Smooth muscle cell (in vitro differentiated cells): ENCODE results near the gene C6orf136. TPM values are rescaled to one million over a fixed set of nuclear protein-coding genes. Genes with fewer than 3 reads are reported as not detected.

Experiments
- DNase-seq: peaks from one replicate; lab custom pipeline; 2025; ENCODE audit not compliant: unreplicated experiment; lab: John Stamatoyannopoulos, UW
- H2AFZ ChIP-seq: fragments of 200-600 bp; sonication (generic); 2 replicates; pipeline ENCODE4 v1.6.0; 2016; ENCODE audit warnings: antibody characterized with exemption, low read depth, mild to moderate bottlenecking
- H3F3A ChIP-seq: fragments of 200-600 bp; sonication (generic); 2 replicates; pipeline ENCODE4 v1.6.0; 2017; ENCODE audit warnings: antibody characterized with exemption, low read depth
- H3K27ac ChIP-seq: fragments of 200-600 bp; sonication (generic); 2 replicates; pipeline ENCODE4 v1.5.1; 2016; ENCODE audit warnings: low read depth, mild to moderate bottlenecking
- H3K27me3 ChIP-seq: fragments of 200-600 bp; sonication (generic); 2 replicates; pipeline ENCODE4 v1.6.1; 2016; ENCODE audit warnings: low read depth, mild to moderate bottlenecking
- H3K36me3 ChIP-seq: fragments of 200-600 bp; sonication (generic); 2 replicates; pipeline ENCODE4 v1.5.1; 2016; ENCODE audit warnings: low read depth
- H3K4me1 ChIP-seq: fragments of 200-600 bp; sonication (generic); 2 replicates; pipeline ENCODE4 v1.5.1; 2016; ENCODE audit warnings: low read depth
- H3K4me2 ChIP-seq: fragments of 200-600 bp; sonication (generic); 2 replicates; pipeline ENCODE4 v1.6.0; 2016; ENCODE audit warnings: mild to moderate bottlenecking
- H3K4me3 ChIP-seq: fragments of 200-600 bp; sonication (generic); 2 replicates; pipeline ENCODE4 v1.5.1; 2016; ENCODE audit warnings: mild to moderate bottlenecking
- H3K79me2 ChIP-seq: fragments of 200-600 bp; sonication (generic); 2 replicates; pipeline ENCODE4 v1.6.0; 2016; ENCODE audit warnings: low read depth, mild to moderate bottlenecking
- H3K9ac ChIP-seq: fragments of 200-600 bp; sonication (generic); 2 replicates; pipeline ENCODE4 v1.6.0; 2016; ENCODE audit warnings: low read depth
- H3K9me3 ChIP-seq: fragments of 200-600 bp; sonication (generic); replicated peaks from 2 replicates; pipeline ENCODE4 v1.5.1; 2016; ENCODE audit warnings: low read depth
- H4K20me1 ChIP-seq: fragments of 200-600 bp; sonication (generic); 2 replicates; pipeline ENCODE4 v1.6.0; 2016; ENCODE audit warnings: low read depth
- CTCF ChIP-seq: fragments of 200-600 bp; sonication (generic); IDR thresholded peaks from 2 replicates; pipeline ENCODE4 v1.5.1; 2017; ENCODE audit warnings: borderline replicate concordance, mild to moderate bottlenecking, antibody characterized with exemption; ENCODE audit not compliant: insufficient read depth, poor library complexity, severe bottlenecking
- WGBS: methylation state at CpG from one replicate; pipeline ENCODE4 v1.1.7; 2016; ENCODE audit warnings: low lambda C conversion rate; 5-methylcytosine and 5-hydroxymethylcytosine counted together
- polyA plus RNA-seq: library from polyadenylated mRNA; unstranded; fragments of >200 nt; fragmentation: Nextera tagmentation; extraction: Ambion mirVana; gene quantifications from 2 replicates; pipeline ENCODE4 v1.2.1, GENCODE V29; 2016
- total RNA-seq: library from RNA; depleted of rRNA; stranded (reverse); fragments of >200 nt; gene quantifications from 2 replicates; pipeline ENCODE4 v1.2.3, GENCODE V29; 2014

Gene C6orf136
- total and polyA plus RNA-seq, 2 experiments from 2014 or later: 1.8 to 5.3 TPM

- 2% methylated on average over 40 of the region's 40 CpGs for WGBS
Measured at GRCh38 chr6:30616811-30617564, 29.9 kb upstream of the C6orf136 start, which contains the start of gene PPP1R10. Gene PPP1R10, minus strand, starts transcription at chr6:30617243. Its CDS starts 7,299 bp downstream, at chr6:30609944.

GRCh38 chr6:30617565-30618269 is 29.2 kb upstream of the C6orf136 start, which contains the start of gene MRPS18B:
Gene MRPS18B, plus strand, starts transcription at chr6:30617840. Its CDS starts 26 bp downstream, at chr6:30617866.
- H2AFZ ChIP-seq: peak within 1 kb of the TSS; percentile 85
- peaks cover 29% of the 10 kb centered on the region for H3K79me2 ChIP-seq
- H3K27me3 ChIP-seq: no peaks in the 10 kb centered on the region
- TF ChIP-seq CTCF: no peak
- H3K4me3 ChIP-seq: peak within 1 kb of the TSS; percentile 77
- no peaks in the 10 kb centered on the region for H3K9me3 ChIP-seq
- H3K9ac ChIP-seq: peak within 1 kb of the TSS; percentile 98
- H3F3A ChIP-seq: peaks cover 25% of the 10 kb centered on the region
- no peaks in the 10 kb centered on the region for H3K36me3 ChIP-seq
- peak within 1 kb of the TSS; percentile 98 for H3K27ac ChIP-seq
- peaks cover 21% of the 10 kb centered on the region for H4K20me1 ChIP-seq
- peak within 1 kb of the TSS; percentile 93 for H3K4me2 ChIP-seq
- under 1% methylated on average over 34 of the region's 34 CpGs for WGBS
- peak; percentile 91 for DNase-seq
- peaks cover 18% of the 10 kb centered on the region for H3K4me1 ChIP-seq

More at GRCh38 chr6:30616811-30617564, 29.9 kb upstream of the C6orf136 start, which contains the start of gene PPP1R10:
- H3K9ac ChIP-seq: peak within 1 kb of the TSS; percentile 98
- H3K4me1 ChIP-seq: peaks cover 18% of the 10 kb centered on the region
- peaks cover 25% of the 10 kb centered on the region for H3F3A ChIP-seq
- H3K79me2 ChIP-seq: peaks cover 29% of the 10 kb centered on the region
- no peaks in the 10 kb centered on the region for H3K27me3 ChIP-seq
- H2AFZ ChIP-seq: peak within 1 kb of the TSS; percentile 85
- H4K20me1 ChIP-seq: peaks cover 28% of the 10 kb centered on the region
- H3K36me3 ChIP-seq: no peaks in the 10 kb centered on the region
- peak; percentile 92 for DNase-seq
- peak within 1 kb of the TSS; percentile 98 for H3K27ac ChIP-seq
- H3K9me3 ChIP-seq: no peaks in the 10 kb centered on the region
- TF ChIP-seq CTCF: no peak
- peak within 1 kb of the TSS; percentile 93 for H3K4me2 ChIP-seq
- H3K4me3 ChIP-seq: peak within 1 kb of the TSS; percentile 77

GRCh38 chr6:30618270-30618797 is 28.6 kb upstream of the C6orf136 start:
- Histone ChIP-seq H3K36me3 (no peaks in the 10 kb centered on the region), H3F3A (peaks cover 24% of the 10 kb centered on the region), H2AFZ (peak overlapping the region; percentile 85), H4K20me1 (peaks cover 15% of the 10 kb centered on the region), H3K79me2 (peaks cover 29% of the 10 kb centered on the region), H3K4me1 (peaks cover 18% of the 10 kb centered on the region), H3K9me3 (no peaks in the 10 kb centered on the region), H3K4me2 (peak overlapping the region; percentile 92), H3K27me3 (no peaks in the 10 kb centered on the region), H3K4me3 (peak overlapping the region; percentile 72), H3K27ac (peak overlapping the region; percentile 98), H3K9ac (peak overlapping the region; percentile 96)
- DNase-seq: no peak
- 20% methylated on average over 8 of the region's 8 CpGs for WGBS
- TF ChIP-seq CTCF: no peak
